IMR-90 (cell line): ENCODE data around the gene LYPD6B. TPM values are rescaled to one million over a fixed set of nuclear protein-coding genes. Genes with fewer than 3 reads are reported as not detected.

Experiments
- ATAC-seq: fragments of 200-7000 bp; cut with Tn5 transposase; 2 replicates; pipeline ENCODE4 v1.9.1; 2020; ENCODE audit warnings: low read depth, mild to moderate bottlenecking, moderate library complexity
- BruUV-seq: library from RNA; stranded (reverse); fragments of 400-500 nt; replicated peaks from 2 replicates; lab custom pipeline; 2021; lab: Mats Ljungman, UMichigan
- CTCF ChIA-PET: fragments of 300-600 bp; formaldehyde crosslinking; extraction: SDS; loops from one replicate; lab custom pipeline; 2021; ENCODE audit warnings: antibody characterized with exemption; lab: Yijun Ruan, JAX
- POLR2A ChIA-PET: fragments of 300-600 bp; sonication (Branson Sonifier 250); formaldehyde crosslinking; loops from one replicate; lab custom pipeline; 2022; ENCODE audit warnings: antibody characterized with exemption; ENCODE audit not compliant: unreplicated experiment; lab: Charles Lee
- DNase-seq: peaks from one replicate; pipeline ENCODE4 v3.0.0; 2013
- H2AFZ ChIP-seq: replicated peaks from 2 replicates; pipeline ENCODE3; 2013; ENCODE audit warnings: low read length, mild to moderate bottlenecking; ENCODE audit not compliant: poor library complexity
- H2AK5ac ChIP-seq: 2 replicates; pipeline ENCODE4 v1.6.1; 2013; ENCODE audit warnings: low read depth, low read length, inconsistent platforms
- H2AK9ac ChIP-seq: replicated peaks from 2 replicates; pipeline ENCODE3; 2013; ENCODE audit warnings: mild to moderate bottlenecking, low read depth, low read length, moderate library complexity; ENCODE audit not compliant: poor library complexity
- H2BK120ac ChIP-seq: 2 replicates; pipeline ENCODE4 v1.6.1; 2013; ENCODE audit warnings: low read depth, low read length, inconsistent platforms
- H2BK15ac ChIP-seq: 3 replicates; pipeline ENCODE4 v1.6.1; 2013; ENCODE audit warnings: low read depth, low read length, inconsistent platforms
- H2BK20ac ChIP-seq: 2 replicates; pipeline ENCODE4 v1.6.1; 2013; ENCODE audit warnings: low read depth, mild to moderate bottlenecking, inconsistent platforms, low read length, moderate library complexity
- H2BK5ac ChIP-seq: 2 replicates; pipeline ENCODE4 v1.6.1; 2013; ENCODE audit warnings: mild to moderate bottlenecking, low read depth, low read length, inconsistent platforms; ENCODE audit not compliant: poor library complexity, severe bottlenecking
- H3K14ac ChIP-seq: replicated peaks from 2 replicates; pipeline ENCODE4 v1.6.1; 2013; ENCODE audit warnings: low read depth, low read length, inconsistent platforms
- H3K18ac ChIP-seq: 2 replicates; pipeline ENCODE4 v1.6.1; 2013; ENCODE audit warnings: low read depth, low read length, control low read depth
- H3K23ac ChIP-seq: 2 replicates; pipeline ENCODE4 v1.6.1; 2013; ENCODE audit warnings: low read depth, low read length, inconsistent platforms
- H3K27ac ChIP-seq: 2 replicates; pipeline ENCODE4 v1.5.1; 2013; ENCODE audit warnings: mild to moderate bottlenecking, control low read depth, low read length; ENCODE audit not compliant: insufficient read depth
- H3K27me3 ChIP-seq: 2 replicates; pipeline ENCODE4 v1.6.1; 2013; ENCODE audit warnings: low read length; ENCODE audit not compliant: control insufficient read depth, insufficient read depth
- H3K36me3 ChIP-seq: 2 replicates; pipeline ENCODE4 v1.6.1; 2013; ENCODE audit warnings: low read length, mixed read lengths; ENCODE audit not compliant: control insufficient read depth, insufficient read depth
- H3K4ac ChIP-seq: 2 replicates; pipeline ENCODE4 v1.6.1; 2013; ENCODE audit warnings: low read depth, low read length, inconsistent platforms
- H3K4me1 ChIP-seq: 2 replicates; pipeline ENCODE4 v1.6.1; 2013; ENCODE audit warnings: low read length, mixed read lengths; ENCODE audit not compliant: control insufficient read depth, insufficient read depth
- H3K4me2 ChIP-seq: 2 replicates; pipeline ENCODE4 v1.6.1; 2013; ENCODE audit warnings: low read depth, mild to moderate bottlenecking, control low read depth, low read length, moderate library complexity
- H3K4me3 ChIP-seq: 2 replicates; pipeline ENCODE4 v1.5.1; 2013; ENCODE audit warnings: low read depth, mild to moderate bottlenecking, control low read depth, low read length, moderate library complexity; ENCODE audit not compliant: insufficient read depth
- H3K56ac ChIP-seq: 2 replicates; pipeline ENCODE4 v1.6.1; 2013; ENCODE audit warnings: low read length, inconsistent platforms; ENCODE audit not compliant: insufficient read depth; ENCODE audit errors: extremely low read depth
- H3K79me1 ChIP-seq, 2 experiments: 2 replicates each; pipeline ENCODE4 v1.6.1; 2013; ENCODE audit warnings: low read length in 2 of 2, inconsistent platforms in 1 of 2, low read depth in 1 of 2
- H3K9ac ChIP-seq: 2 replicates; pipeline ENCODE4 v1.6.1; 2013; ENCODE audit warnings: low read depth, low read length, control low read depth
- H3K9me1 ChIP-seq: 2 replicates; pipeline ENCODE4 v1.6.1; 2013; ENCODE audit warnings: low read length, inconsistent platforms; ENCODE audit not compliant: insufficient read depth
- H3K9me3 ChIP-seq: 2 replicates; pipeline ENCODE4 v1.6.1; 2013; ENCODE audit warnings: low read length; ENCODE audit not compliant: control insufficient read depth, insufficient read depth
- H4K20me1 ChIP-seq: 2 replicates; pipeline ENCODE4 v1.6.1; 2013; ENCODE audit warnings: low read length, inconsistent platforms; ENCODE audit not compliant: insufficient read depth
- H4K5ac ChIP-seq: 2 replicates; pipeline ENCODE4 v1.6.1; 2013; ENCODE audit warnings: mild to moderate bottlenecking, low read depth, low read length, control low read depth
- H4K8ac ChIP-seq, 2 experiments: 2 replicates each; pipeline ENCODE4 v1.6.1; 2013; ENCODE audit warnings: low read depth in 2 of 2, low read length in 2 of 2, control low read depth in 1 of 2, inconsistent platforms in 1 of 2
- H4K91ac ChIP-seq: 2 replicates; pipeline ENCODE4 v1.6.1; 2013; ENCODE audit warnings: low read depth, low read length, inconsistent platforms; ENCODE audit not compliant: insufficient read depth
- BHLHE40 ChIP-seq: fragments of 150-350 bp; IDR thresholded peaks from 2 replicates; pipeline ENCODE4 v1.6.1; 2016; ENCODE audit warnings: mild to moderate bottlenecking, low read depth, low read length
- CHD1 ChIP-seq: IDR thresholded peaks from 2 replicates; pipeline ENCODE4 v1.6.1; 2012; ENCODE audit warnings: low read depth, low read length, improper control_type of control experiment
- MXI1 ChIP-seq: IDR thresholded peaks from 2 replicates; pipeline ENCODE4 v1.6.1; 2012; ENCODE audit warnings: low read depth, mild to moderate bottlenecking, low read length, moderate library complexity, borderline replicate concordance
- POLR2A ChIP-seq: IDR thresholded peaks from 2 replicates; pipeline ENCODE4 v1.6.1; 2012; ENCODE audit warnings: mild to moderate bottlenecking, low read depth, low read length
- RAD21 ChIP-seq: IDR thresholded peaks from 2 replicates; pipeline ENCODE4 v1.6.1; 2012; ENCODE audit warnings: low read length, improper control_type of control experiment
- RCOR1 ChIP-seq: IDR thresholded peaks from 2 replicates; pipeline ENCODE4 v1.6.1; 2012; ENCODE audit warnings: mild to moderate bottlenecking, low read length, improper control_type of control experiment; ENCODE audit not compliant: insufficient replicate concordance
- USF2 ChIP-seq: fragments of 150-350 bp; IDR thresholded peaks from 2 replicates; pipeline ENCODE4 v1.6.1; 2017; ENCODE audit warnings: mild to moderate bottlenecking, antibody characterized with exemption, low read length, low read depth
- WGBS, 2 experiments: methylation state at CpG; one replicate each; pipeline versions ENCODE4 v1.1.5 to v1.1.7; 2013; ENCODE audit warnings: missing lambda C conversion rate in 2 of 2; ENCODE audit not compliant: insufficient read length in 1 of 2; ENCODE audit errors: extremely low coverage in 2 of 2; 5-methylcytosine and 5-hydroxymethylcytosine counted together
- dilution Hi-C: fragments of 300-500 bp; cut with HindIII; formaldehyde crosslinking; loops from one replicate; pipeline ENCODE4 v1.14.3; 2018; ENCODE audit warnings: low sequenced_read_pairs; ENCODE audit not compliant: unreplicated experiment
- in situ Hi-C: fragments of 300-500 bp; cut with MboI; formaldehyde crosslinking; loops from 3 replicates; pipeline ENCODE4 v1.14.3; 2019; ENCODE audit warnings: low sequenced_read_pairs, inconsistent platforms, mixed read lengths
- intact Hi-C: fragments of 100-400 bp; cut with micrococcal nuclease; formaldehyde crosslinking; loops from 2 replicates; pipeline ENCODE4 v1.10.0; 2022
- polyA plus RNA-seq, 3 experiments: library from polyadenylated mRNA; depleted of rRNA; stranded (reverse); fragments of >200 nt; gene quantifications; 2 replicates each; pipeline ENCODE4 v1.2.3, GENCODE V29; 2012; ENCODE audit warnings: low replicate concordance in 1 of 3
- total RNA-seq: library from RNA; depleted of rRNA; stranded (reverse); fragments of >200 nt; gene quantifications from 2 replicates; pipeline ENCODE4 v1.2.3, GENCODE V29; 2012
- TF ChIP-seq, protein P1 (sequence below): conservative IDR thresholded peaks from 2 replicates; pipeline ENCODE4 v1.5.1; 2012; ENCODE audit warnings: mild to moderate bottlenecking, low read depth, low read length, improper control_type of control experiment

The LYPD6B gene
- total and polyA plus RNA-seq, 2 of the 4 experiments (the other 2 are of a cell fraction) = 0.05 TPM; not detected in 1

DNA sequence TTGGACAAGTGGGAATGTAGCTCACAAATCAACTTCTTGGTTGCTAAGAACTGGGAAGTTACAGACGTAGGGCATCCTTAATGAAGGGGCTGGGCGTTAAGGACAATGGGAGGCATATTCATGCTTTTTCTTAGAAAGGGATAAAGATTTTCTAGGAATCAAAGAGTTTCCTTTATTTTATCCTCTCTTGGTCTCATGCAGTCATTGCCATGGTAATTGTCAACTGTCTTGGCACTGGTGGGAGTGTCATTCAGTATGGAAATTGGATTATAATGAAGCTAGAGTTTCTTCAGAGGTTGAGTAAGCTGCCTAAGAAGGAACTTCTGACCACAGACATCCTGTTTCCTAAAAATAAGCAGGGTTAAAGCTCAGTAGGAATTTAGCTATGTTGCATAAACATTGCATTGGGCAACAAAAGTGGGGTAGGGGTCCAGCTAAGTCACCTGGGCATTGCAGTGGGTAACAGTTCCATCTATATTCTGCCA, 114.0 kb downstream of the LYPD6B start:
- Histone ChIP-seq H3K36me3 (no peaks in the 10 kb centered on the region), H3K56ac (no peak overlapping the region), H4K5ac (no peak overlapping the region), H4K91ac (no peak overlapping the region), H4K8ac (no peak overlapping the region), H2AK5ac (no peak overlapping the region), H3K9me3 (no peaks in the 10 kb centered on the region), H3K4me2 (no peak overlapping the region), H3K27me3 (no peaks in the 10 kb centered on the region), H3K4ac (no peak overlapping the region), H3K18ac (no peak overlapping the region), H3K27ac (no peak overlapping the region), H2AK9ac (no peak overlapping the region), H2BK5ac (no peak overlapping the region), H4K20me1 (no peaks in the 10 kb centered on the region), H3K14ac (no peak overlapping the region), H3K23ac (no peak overlapping the region), H2BK15ac (no peak overlapping the region), H3K79me1 (no peaks in the 10 kb centered on the region), H3K9me1 (no peaks in the 10 kb centered on the region), H3K4me1 (no peaks in the 10 kb centered on the region), H2BK120ac (no peak overlapping the region), H3K9ac (no peak overlapping the region), H2BK20ac (no peak overlapping the region), H3K4me3 (no peak overlapping the region), H2AFZ (no peak overlapping the region)
- no peak for DNase-seq
- intact Hi-C loops (no loop called here), in situ Hi-C loops (no loop called here), dilution Hi-C loops (no loop called here)
- CTCF ChIA-PET = no interaction called here
- TF ChIP-seq, protein P1, sequence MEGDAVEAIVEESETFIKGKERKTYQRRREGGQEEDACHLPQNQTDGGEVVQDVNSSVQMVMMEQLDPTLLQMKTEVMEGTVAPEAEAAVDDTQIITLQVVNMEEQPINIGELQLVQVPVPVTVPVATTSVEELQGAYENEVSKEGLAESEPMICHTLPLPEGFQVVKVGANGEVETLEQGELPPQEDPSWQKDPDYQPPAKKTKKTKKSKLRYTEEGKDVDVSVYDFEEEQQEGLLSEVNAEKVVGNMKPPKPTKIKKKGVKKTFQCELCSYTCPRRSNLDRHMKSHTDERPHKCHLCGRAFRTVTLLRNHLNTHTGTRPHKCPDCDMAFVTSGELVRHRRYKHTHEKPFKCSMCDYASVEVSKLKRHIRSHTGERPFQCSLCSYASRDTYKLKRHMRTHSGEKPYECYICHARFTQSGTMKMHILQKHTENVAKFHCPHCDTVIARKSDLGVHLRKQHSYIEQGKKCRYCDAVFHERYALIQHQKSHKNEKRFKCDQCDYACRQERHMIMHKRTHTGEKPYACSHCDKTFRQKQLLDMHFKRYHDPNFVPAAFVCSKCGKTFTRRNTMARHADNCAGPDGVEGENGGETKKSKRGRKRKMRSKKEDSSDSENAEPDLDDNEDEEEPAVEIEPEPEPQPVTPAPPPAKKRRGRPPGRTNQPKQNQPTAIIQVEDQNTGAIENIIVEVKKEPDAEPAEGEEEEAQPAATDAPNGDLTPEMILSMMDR = no peak
- TF ChIP-seq MXI1 (no peak), CHD1 (no peak), POLR2A (no peak), BHLHE40 (no peak), RAD21 (no peak), USF2 (no peak), RCOR1 (no peak)
- no peak for ATAC-seq
- WGBS, 2 experiments = no CpG with 5 or more reads among the region's 2 CpGs
- no TSS peak for BruUV-seq
- POLR2A ChIA-PET = no interaction called here
